ENCODE data around the gene AOC3.
"Not testable (repeated sequence)": the region's sequence is repeated elsewhere in the genome, so short reads cannot be mapped to it uniquely, and the experiment has no call there.

Gene AOC3

GRCh38 chr17:42883802-42884558 lies 33.0 kb downstream of the AOC3 start:
- no peak overlapping the region for H3K27ac ChIP-seq (ENCODE audit: low read length)
- H3K36me3 ChIP-seq (ENCODE audit: control insufficient read depth, low read depth, low read length), result no peaks in the 10 kb centered on the region
- no peaks in the 10 kb centered on the region for H3K4me1 ChIP-seq (ENCODE audit: control insufficient read depth, low read depth, low read length)
- no peak overlapping the region for H3K4me3 ChIP-seq (ENCODE audit: low read length)
- H3K9ac ChIP-seq (ENCODE audit: low read length), result no peak overlapping the region
- no peaks in the 10 kb centered on the region for H3K9me3 ChIP-seq (ENCODE audit: control insufficient read depth, low read depth, low read length)
- H3K27me3 ChIP-seq (ENCODE audit: control insufficient read depth, insufficient read depth, low read length), result peaks cover 5% of the 10 kb centered on the region

GRCh38 chr17:42885806-42886205 lies 34.8 kb downstream of the AOC3 start:
- H3K4me3 ChIP-seq (ENCODE audit: low read length); H3K27me3 ChIP-seq (ENCODE audit: control insufficient read depth, insufficient read depth, low read length); H3K9ac ChIP-seq (ENCODE audit: low read length); H3K27ac ChIP-seq (ENCODE audit: low read length); H3K9me3 ChIP-seq (ENCODE audit: control insufficient read depth, low read depth, low read length); H3K36me3 ChIP-seq (ENCODE audit: control insufficient read depth, low read depth, low read length); H3K4me1 ChIP-seq (ENCODE audit: control insufficient read depth, low read depth, low read length): not testable (repeated sequence)

GRCh38 chr17:42886283-42887176 lies 35.5 kb downstream of the AOC3 start:
- Histone ChIP-seq H3K27ac (ENCODE audit: low read length) (no peak overlapping the region), H3K27me3 (ENCODE audit: control insufficient read depth, insufficient read depth, low read length) (no peaks in the 10 kb centered on the region), H3K9ac (ENCODE audit: low read length) (no peak overlapping the region), H3K36me3 (ENCODE audit: control insufficient read depth, low read depth, low read length) (no peaks in the 10 kb centered on the region), H3K9me3 (ENCODE audit: control insufficient read depth, low read depth, low read length) (no peaks in the 10 kb centered on the region), H3K4me3 (ENCODE audit: low read length) (no peak overlapping the region), H3K4me1 (ENCODE audit: control insufficient read depth, low read depth, low read length) (no peaks in the 10 kb centered on the region)

GRCh38 chr17:42889809-42890208 lies 38.8 kb downstream of the AOC3 start:
- H3K9ac ChIP-seq (ENCODE audit: low read length), result no peak overlapping the region
- H3K27ac ChIP-seq (ENCODE audit: low read length), result no peak overlapping the region
- no peak overlapping the region for H3K4me3 ChIP-seq (ENCODE audit: low read length)
- H3K27me3 ChIP-seq (ENCODE audit: control insufficient read depth, insufficient read depth, low read length), result no peaks in the 10 kb centered on the region
- no peaks in the 10 kb centered on the region for H3K36me3 ChIP-seq (ENCODE audit: control insufficient read depth, low read depth, low read length)
- peaks cover 4% of the 10 kb centered on the region for H3K4me1 ChIP-seq (ENCODE audit: control insufficient read depth, low read depth, low read length)
- no peaks in the 10 kb centered on the region for H3K9me3 ChIP-seq (ENCODE audit: control insufficient read depth, low read depth, low read length)

- Histone ChIP-seq H3K4me3 (ENCODE audit: low read length) (no peak overlapping the region), H3K27ac (ENCODE audit: low read length) (no peak overlapping the region), H3K4me1 (ENCODE audit: control insufficient read depth, low read depth, low read length) (peaks cover 4% of the 10 kb centered on the region), H3K27me3 (ENCODE audit: control insufficient read depth, insufficient read depth, low read length) (no peaks in the 10 kb centered on the region), H3K36me3 (ENCODE audit: control insufficient read depth, low read depth, low read length) (no peaks in the 10 kb centered on the region), H3K9me3 (ENCODE audit: control insufficient read depth, low read depth, low read length) (no peaks in the 10 kb centered on the region), H3K9ac (ENCODE audit: low read length) (no peak overlapping the region)
These were observed 40.6 kb downstream of the AOC3 start for GRCh38 chr17:42891539-42892152.

GRCh38 chr17:42893359-42893758 lies 42.4 kb downstream of the AOC3 start:
- H3K4me1 ChIP-seq (ENCODE audit: control insufficient read depth, low read depth, low read length), result peaks cover 4% of the 10 kb centered on the region
- H3K36me3 ChIP-seq (ENCODE audit: control insufficient read depth, low read depth, low read length), result no peaks in the 10 kb centered on the region
- H3K9ac ChIP-seq (ENCODE audit: low read length), result no peak overlapping the region
- H3K4me3 ChIP-seq (ENCODE audit: low read length), result no peak overlapping the region
- no peak overlapping the region for H3K27ac ChIP-seq (ENCODE audit: low read length)
- H3K27me3 ChIP-seq (ENCODE audit: control insufficient read depth, insufficient read depth, low read length), result no peaks in the 10 kb centered on the region
- H3K9me3 ChIP-seq (ENCODE audit: control insufficient read depth, low read depth, low read length), result no peaks in the 10 kb centered on the region

GRCh38 chr17:42894283-42895184 lies 43.5 kb downstream of the AOC3 start:
- Histone ChIP-seq H3K4me1 (ENCODE audit: control insufficient read depth, low read depth, low read length) (peaks cover 4% of the 10 kb centered on the region), H3K4me3 (ENCODE audit: low read length) (no peak overlapping the region), H3K9ac (ENCODE audit: low read length) (no peak overlapping the region)

GRCh38 chr17:42895185-42895555 lies 44.2 kb downstream of the AOC3 start:
- Histone ChIP-seq H3K27ac (ENCODE audit: low read length) (no peak overlapping the region), H3K27me3 (ENCODE audit: control insufficient read depth, insufficient read depth, low read length) (no peaks in the 10 kb centered on the region), H3K36me3 (ENCODE audit: control insufficient read depth, low read depth, low read length) (no peaks in the 10 kb centered on the region), H3K4me1 (ENCODE audit: control insufficient read depth, low read depth, low read length) (peaks cover 4% of the 10 kb centered on the region), H3K9me3 (ENCODE audit: control insufficient read depth, low read depth, low read length) (no peaks in the 10 kb centered on the region), H3K4me3 (ENCODE audit: low read length) (no peak overlapping the region), H3K9ac (ENCODE audit: low read length) (no peak overlapping the region)

More at GRCh38 chr17:42894283-42895184, 43.5 kb downstream of the AOC3 start:
- Histone ChIP-seq H3K9me3 (ENCODE audit: control insufficient read depth, low read depth, low read length) (no peaks in the 10 kb centered on the region), H3K27ac (ENCODE audit: low read length) (no peak overlapping the region), H3K36me3 (ENCODE audit: control insufficient read depth, low read depth, low read length) (no peaks in the 10 kb centered on the region), H3K27me3 (ENCODE audit: control insufficient read depth, insufficient read depth, low read length) (no peaks in the 10 kb centered on the region)

- Histone ChIP-seq H3K4me1 (ENCODE audit: control insufficient read depth, low read depth, low read length) (no peaks in the 10 kb centered on the region), H3K27me3 (ENCODE audit: control insufficient read depth, insufficient read depth, low read length) (no peaks in the 10 kb centered on the region), H3K9me3 (ENCODE audit: control insufficient read depth, low read depth, low read length) (no peaks in the 10 kb centered on the region), H3K27ac (ENCODE audit: low read length) (no peak overlapping the region), H3K9ac (ENCODE audit: low read length) (no peak overlapping the region), H3K36me3 (ENCODE audit: control insufficient read depth, low read depth, low read length) (no peaks in the 10 kb centered on the region), H3K4me3 (ENCODE audit: low read length) (no peak overlapping the region)
These were observed 47.3 kb downstream of the AOC3 start for GRCh38 chr17:42898147-42898811.

- H3K4me1 ChIP-seq (ENCODE audit: control insufficient read depth, low read depth, low read length); H3K9ac ChIP-seq (ENCODE audit: low read length); H3K4me3 ChIP-seq (ENCODE audit: low read length); H3K27me3 ChIP-seq (ENCODE audit: control insufficient read depth, insufficient read depth, low read length); H3K27ac ChIP-seq (ENCODE audit: low read length); H3K9me3 ChIP-seq (ENCODE audit: control insufficient read depth, low read depth, low read length); H3K36me3 ChIP-seq (ENCODE audit: control insufficient read depth, low read depth, low read length): not testable (repeated sequence)
These were observed 49.0 kb downstream of the AOC3 start for GRCh38 chr17:42899981-42900380.
